Calu3 (cell line): Measurements from ENCODE around the gene MTCL3.

ENCODE experiments used
- BruUV-seq: library from RNA; stranded (reverse); fragments of 400-500 nt; replicated peaks from 2 replicates; lab custom pipeline; 2021; lab: Mats Ljungman, UMichigan
- CTCF ChIA-PET: fragments of 300-600 bp; sonication (Branson Sonifier 250); formaldehyde crosslinking; loops from one replicate; lab custom pipeline; 2022; ENCODE audit warnings: antibody characterized with exemption; lab: Charles Lee
- DNase-seq: peaks from one replicate; pipeline ENCODE4 v3.0.0; 2022
- H3K27ac Mint-ChIP-seq: one replicate; pipeline ENCODE4 v1.8.0; 2022; ENCODE audit warnings: mixed read lengths; ENCODE audit not compliant: unreplicated experiment
- H3K27me3 Mint-ChIP-seq: one replicate; pipeline ENCODE4 v1.8.0; 2022; ENCODE audit warnings: mixed read lengths; ENCODE audit not compliant: unreplicated experiment
- H3K36me3 Mint-ChIP-seq: one replicate; pipeline ENCODE4 v1.8.0; 2022; ENCODE audit warnings: mild to moderate bottlenecking, moderate library complexity, mixed read lengths; ENCODE audit not compliant: insufficient read depth, unreplicated experiment
- H3K4me1 Mint-ChIP-seq: one replicate; pipeline ENCODE4 v1.8.0; 2022; ENCODE audit warnings: mild to moderate bottlenecking, low read depth, mixed read lengths; ENCODE audit not compliant: unreplicated experiment
- H3K4me3 Mint-ChIP-seq: one replicate; pipeline ENCODE4 v1.8.0; 2022; ENCODE audit warnings: mild to moderate bottlenecking, low read depth, moderate library complexity, mixed read lengths; ENCODE audit not compliant: unreplicated experiment
- H3K9me3 Mint-ChIP-seq: one replicate; pipeline ENCODE4 v1.8.0; 2022; ENCODE audit warnings: low read depth, mixed read lengths; ENCODE audit not compliant: unreplicated experiment
- intact Hi-C: fragments of 100-400 bp; cut with micrococcal nuclease; formaldehyde crosslinking; loops from one replicate; pipeline ENCODE4 v1.10.0; 2022; ENCODE audit not compliant: unreplicated experiment
- TF ChIP-seq, protein P1 (sequence below): fragments of 200-600 bp; IDR thresholded peaks from one replicate; pipeline ENCODE4 v1.8.0; 2022; ENCODE audit warnings: antibody characterized with exemption; ENCODE audit not compliant: unreplicated experiment

MTCL3 gene

DNA sequence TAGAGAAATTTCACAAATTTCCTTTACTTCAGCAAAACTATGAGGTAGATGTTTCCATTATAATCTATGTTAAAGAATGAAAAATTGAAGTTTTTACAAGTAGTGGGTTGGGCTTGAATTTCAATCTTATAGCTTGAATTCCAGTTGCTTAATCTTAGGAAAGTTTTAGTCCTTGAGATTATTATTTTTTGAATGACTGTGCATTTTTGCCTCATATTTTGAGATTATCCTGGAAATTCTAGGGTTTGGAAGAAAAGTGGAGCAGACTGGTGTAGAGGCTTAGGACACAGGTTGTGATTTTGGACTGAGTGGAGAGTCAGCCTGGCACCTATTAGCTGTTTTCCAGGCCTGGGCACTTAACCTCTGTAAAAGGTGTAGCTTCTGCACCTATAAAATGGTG is 5.7 kb downstream of the MTCL3 start:
- no TSS peak for BruUV-seq
- Mint-ChIP-seq H3K27me3 (peaks cover 22% of the 10 kb centered on the region), H3K27ac (no peak overlapping the region), H3K4me3 (no peak overlapping the region), H3K4me1 (no peaks in the 10 kb centered on the region), H3K36me3 (peaks cover 19% of the 10 kb centered on the region), H3K9me3 (no peaks in the 10 kb centered on the region)
- intact Hi-C loops, result no loop called here
- TF ChIP-seq, protein P1, sequence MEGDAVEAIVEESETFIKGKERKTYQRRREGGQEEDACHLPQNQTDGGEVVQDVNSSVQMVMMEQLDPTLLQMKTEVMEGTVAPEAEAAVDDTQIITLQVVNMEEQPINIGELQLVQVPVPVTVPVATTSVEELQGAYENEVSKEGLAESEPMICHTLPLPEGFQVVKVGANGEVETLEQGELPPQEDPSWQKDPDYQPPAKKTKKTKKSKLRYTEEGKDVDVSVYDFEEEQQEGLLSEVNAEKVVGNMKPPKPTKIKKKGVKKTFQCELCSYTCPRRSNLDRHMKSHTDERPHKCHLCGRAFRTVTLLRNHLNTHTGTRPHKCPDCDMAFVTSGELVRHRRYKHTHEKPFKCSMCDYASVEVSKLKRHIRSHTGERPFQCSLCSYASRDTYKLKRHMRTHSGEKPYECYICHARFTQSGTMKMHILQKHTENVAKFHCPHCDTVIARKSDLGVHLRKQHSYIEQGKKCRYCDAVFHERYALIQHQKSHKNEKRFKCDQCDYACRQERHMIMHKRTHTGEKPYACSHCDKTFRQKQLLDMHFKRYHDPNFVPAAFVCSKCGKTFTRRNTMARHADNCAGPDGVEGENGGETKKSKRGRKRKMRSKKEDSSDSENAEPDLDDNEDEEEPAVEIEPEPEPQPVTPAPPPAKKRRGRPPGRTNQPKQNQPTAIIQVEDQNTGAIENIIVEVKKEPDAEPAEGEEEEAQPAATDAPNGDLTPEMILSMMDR, result no peak
- DNase-seq, result no peak
- CTCF ChIA-PET, result no interaction called here

DNA sequence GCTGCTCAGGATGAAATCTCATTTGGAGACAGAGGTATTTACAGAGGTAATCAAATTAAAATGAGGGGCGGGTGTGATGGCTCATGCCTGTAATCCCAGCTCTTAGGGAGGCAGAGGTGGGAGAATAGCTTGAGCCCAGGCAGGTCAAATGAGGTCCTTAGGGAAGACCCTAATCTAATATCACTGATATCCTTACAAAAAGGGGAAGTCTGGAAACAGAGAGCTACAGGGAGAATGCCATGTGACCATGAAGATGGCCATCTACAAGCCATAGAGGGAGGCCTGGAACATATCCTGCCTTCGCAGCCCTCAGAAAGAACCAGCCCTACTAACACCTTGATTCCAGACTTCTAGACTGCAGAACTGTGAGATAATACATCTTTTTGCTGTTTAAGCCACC is 8.3 kb downstream of the MTCL3 start:
- H3K4me1 Mint-ChIP-seq, result no peaks in the 10 kb centered on the region
- H3K27me3 Mint-ChIP-seq, result peaks cover 10% of the 10 kb centered on the region
- no peak overlapping the region for H3K4me3 Mint-ChIP-seq
- H3K9me3 Mint-ChIP-seq, result no peaks in the 10 kb centered on the region
- peaks cover 11% of the 10 kb centered on the region for H3K36me3 Mint-ChIP-seq
- CTCF ChIA-PET, result interaction anchor here (1.3 kb wide), 1 partner anchor 8 kb away, joined by 3 read pairs; the partner anchor contains the start of gene MTCL3
- no peak for DNase-seq
- TF ChIP-seq, protein P1, result no peak
- intact Hi-C loops, result no loop called here
- no TSS peak for BruUV-seq
- no peak overlapping the region for H3K27ac Mint-ChIP-seq

DNA sequence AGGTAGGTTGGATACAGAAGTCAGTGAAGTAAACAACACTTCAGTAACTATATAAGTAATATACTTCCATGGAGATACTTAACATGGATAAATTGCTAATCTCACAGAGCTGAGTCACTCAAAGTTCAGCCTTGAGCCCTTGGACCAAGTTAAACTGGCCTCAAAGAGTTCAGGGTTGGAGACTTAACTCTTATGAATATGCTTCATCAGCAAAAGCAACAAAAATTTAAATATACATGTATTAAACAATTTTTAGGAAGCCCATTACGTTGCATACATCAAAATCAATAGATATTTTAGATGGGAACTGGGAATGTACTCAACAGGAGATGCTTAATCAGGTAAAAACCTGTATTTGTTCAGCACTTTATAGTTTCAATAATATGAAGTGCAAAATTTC is 12.2 kb downstream of the MTCL3 start:
- CTCF ChIA-PET, result no interaction called here
- DNase-seq, result no peak
- BruUV-seq, result no TSS peak
- Mint-ChIP-seq H3K27ac (no peak overlapping the region), H3K27me3 (no peaks in the 10 kb centered on the region), H3K4me3 (no peak overlapping the region), H3K9me3 (no peaks in the 10 kb centered on the region), H3K4me1 (no peaks in the 10 kb centered on the region), H3K36me3 (no peaks in the 10 kb centered on the region)
- TF ChIP-seq, protein P1, result no peak
- intact Hi-C loops, result no loop called here

DNA sequence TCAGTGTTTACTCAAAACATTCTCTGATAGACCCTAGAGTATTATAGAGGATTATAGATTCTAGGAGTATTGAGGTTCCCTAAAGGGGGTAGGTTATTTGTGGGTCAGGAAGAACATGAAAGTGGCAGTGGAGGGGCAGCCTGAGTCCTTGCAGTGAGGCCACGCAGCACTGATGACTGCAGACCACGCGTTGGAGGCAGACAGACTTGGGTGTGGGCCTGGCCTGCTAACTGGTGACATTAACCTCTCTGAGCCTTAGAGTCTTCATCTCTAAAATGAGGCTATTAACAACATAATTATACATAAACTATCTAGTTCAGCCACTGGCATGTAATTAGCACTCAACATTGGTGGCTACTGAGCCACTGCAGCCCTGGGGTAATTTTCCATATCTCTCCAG is 16.1 kb downstream of the MTCL3 start:
- intact Hi-C loops, result no loop called here
- no peaks in the 10 kb centered on the region for H3K36me3 Mint-ChIP-seq
- CTCF ChIA-PET, result interaction anchor here (0.6 kb wide), 1 partner anchor 12 kb away, joined by 4 read pairs; no protein-coding TSS in a partner anchor
- no peaks in the 10 kb centered on the region for H3K9me3 Mint-ChIP-seq
- no peak overlapping the region for H3K4me3 Mint-ChIP-seq
- no peaks in the 10 kb centered on the region for H3K4me1 Mint-ChIP-seq
- DNase-seq, result no peak
- H3K27me3 Mint-ChIP-seq, result no peaks in the 10 kb centered on the region
- no peak overlapping the region for H3K27ac Mint-ChIP-seq
- no TSS peak for BruUV-seq
- TF ChIP-seq, protein P1, result no peak
